ENCODE data around the gene PARP12. TPM values are rescaled to one million over a fixed set of nuclear protein-coding genes. Genes with fewer than 3 reads are reported as not detected.
A peak's percentile ranks its signal among the peaks of the same experiment; 100 is the strongest.

PARP12 gene
- total RNA-seq, 2 donors from 2014 or later = 134 to 138 TPM

DNA sequence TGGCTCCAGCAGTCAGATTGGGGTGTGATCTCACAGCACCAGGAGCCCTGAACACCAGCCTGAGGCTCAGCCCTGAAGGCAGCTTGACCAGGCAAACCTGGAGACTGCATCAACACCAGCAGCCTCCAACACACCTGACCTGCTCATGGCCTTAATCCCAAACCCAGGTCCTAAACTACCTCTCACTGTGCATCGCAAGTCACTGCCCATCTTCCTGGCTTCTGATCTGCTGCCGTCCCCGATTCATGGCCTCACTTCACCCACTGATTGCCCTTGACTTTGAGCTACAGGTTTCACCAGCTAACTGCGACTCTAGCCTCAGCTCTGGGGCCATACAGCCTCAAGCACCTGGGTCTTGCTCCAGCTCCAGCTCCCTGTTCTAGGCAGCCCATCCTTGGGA lies 49.1 kb downstream of the PARP12 start:
- Mint-ChIP-seq H3K4me1 (peaks cover 13% of the 10 kb centered on the region), H3K27me3 (no peaks in the 10 kb centered on the region), H3K4me3 (no peak overlapping the region), H3K27ac (peak overlapping the region; percentile 6), H3K36me3 (ENCODE audit: low read depth) (peaks cover 7% of the 10 kb centered on the region)
- H3K9me3 ChIP-seq (ENCODE audit: control insufficient read depth, low read length, poor library complexity, severe bottlenecking) = no peaks in the 10 kb centered on the region
- ATAC-seq (no peak), DNase-seq (no peak)

- H3K9me3 ChIP-seq (ENCODE audit: control insufficient read depth, low read length, poor library complexity, severe bottlenecking) = no peaks in the 10 kb centered on the region
- Mint-ChIP-seq H3K4me3 (no peak overlapping the region), H3K36me3 (ENCODE audit: low read depth) (peaks cover 9% of the 10 kb centered on the region), H3K4me1 (peaks cover 13% of the 10 kb centered on the region), H3K27ac (no peak overlapping the region), H3K27me3 (no peaks in the 10 kb centered on the region)
- no peak for DNase-seq
- ATAC-seq = no peak
These were observed 52.4 kb downstream of the PARP12 start for GRCh38 chr7:140010194-140010895.

DNA sequence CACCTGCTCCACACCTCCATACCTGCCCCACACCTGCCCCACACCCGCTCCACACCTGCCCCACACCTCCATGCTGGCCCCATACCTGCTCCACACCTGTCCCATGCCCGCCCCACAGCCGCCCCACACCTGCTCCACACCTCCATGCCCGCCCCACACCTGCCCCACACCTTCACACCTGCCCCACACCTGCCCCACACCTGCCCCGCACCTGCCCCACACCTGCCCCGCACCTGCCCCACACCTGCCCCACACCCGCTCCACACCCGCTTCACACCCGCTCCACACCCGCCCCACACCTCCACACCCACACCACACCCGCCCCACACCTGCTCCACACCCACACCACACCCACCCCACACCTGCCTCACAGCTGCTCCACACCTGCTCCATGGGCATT lies 53.0 kb downstream of the PARP12 start:
- peaks cover 10% of the 10 kb centered on the region for H3K4me1 Mint-ChIP-seq
- H3K9me3 ChIP-seq (ENCODE audit: control insufficient read depth, low read length, poor library complexity, severe bottlenecking) = no peaks in the 10 kb centered on the region
- no peak overlapping the region for H3K27ac Mint-ChIP-seq
- ATAC-seq (no peak), DNase-seq (no peak)
- H3K4me3 Mint-ChIP-seq = no peak overlapping the region
- H3K36me3 Mint-ChIP-seq (ENCODE audit: low read depth) = peaks cover 6% of the 10 kb centered on the region
- no peaks in the 10 kb centered on the region for H3K27me3 Mint-ChIP-seq

- Mint-ChIP-seq H3K27me3 (no peaks in the 10 kb centered on the region), H3K4me1 (peaks cover 9% of the 10 kb centered on the region), H3K27ac (no peak overlapping the region), H3K36me3 (ENCODE audit: low read depth) (peaks cover 3% of the 10 kb centered on the region), H3K4me3 (no peak overlapping the region)
- no peak for ATAC-seq
- no peak for DNase-seq
- no peaks in the 10 kb centered on the region for H3K9me3 ChIP-seq (ENCODE audit: control insufficient read depth, low read length, poor library complexity, severe bottlenecking)
These were observed 53.8 kb downstream of the PARP12 start for GRCh38 chr7:140008755-140009610.

DNA sequence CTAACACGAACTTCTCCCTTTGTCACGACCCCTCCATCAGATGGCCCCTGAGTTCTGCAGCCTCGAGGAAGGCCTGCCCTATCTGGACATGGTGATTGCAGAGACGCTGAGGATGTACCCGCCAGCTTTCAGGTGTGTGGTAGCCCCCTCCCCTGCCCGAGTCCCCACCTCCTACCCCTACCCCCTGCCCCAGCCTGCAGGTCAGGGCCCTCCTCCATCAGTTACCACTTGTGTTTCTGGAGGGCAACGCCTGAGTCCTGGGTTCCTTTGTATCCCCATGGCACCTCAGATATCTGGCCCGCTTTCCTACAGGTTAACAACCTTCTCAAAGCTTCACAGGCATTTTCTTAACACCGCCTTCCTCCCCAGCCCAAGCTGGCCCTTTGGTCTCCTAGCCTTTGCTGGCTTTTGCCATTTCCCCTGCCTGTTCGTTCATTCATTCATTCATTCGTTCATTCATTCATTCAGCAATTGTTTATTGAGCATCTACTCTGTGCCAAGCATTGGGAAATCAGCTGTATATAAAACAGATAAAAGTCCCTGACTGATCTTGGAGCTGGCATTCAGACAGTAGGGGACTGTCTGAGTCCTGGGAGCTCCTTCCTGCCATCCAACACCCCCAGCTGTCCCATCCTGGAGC lies 55.6 kb downstream of the PARP12 start:
- no peak overlapping the region for H3K27ac Mint-ChIP-seq
- H3K27me3 Mint-ChIP-seq = no peaks in the 10 kb centered on the region
- H3K4me1 Mint-ChIP-seq = peaks cover 9% of the 10 kb centered on the region
- no peaks in the 10 kb centered on the region for H3K9me3 ChIP-seq (ENCODE audit: control insufficient read depth, low read length, poor library complexity, severe bottlenecking)
- DNase-seq = no peak
- ATAC-seq = no peak
- H3K36me3 Mint-ChIP-seq (ENCODE audit: low read depth) = peaks cover 3% of the 10 kb centered on the region
- peak overlapping the region; percentile 15 for H3K4me3 Mint-ChIP-seq

- H3K4me3 Mint-ChIP-seq = no peak overlapping the region
- ATAC-seq (no peak), DNase-seq (no peak)
- H3K27ac Mint-ChIP-seq = no peak overlapping the region
- H3K4me1 Mint-ChIP-seq = peaks cover 6% of the 10 kb centered on the region
- H3K27me3 Mint-ChIP-seq = no peaks in the 10 kb centered on the region
- no peaks in the 10 kb centered on the region for H3K9me3 ChIP-seq (ENCODE audit: control insufficient read depth, low read length, poor library complexity, severe bottlenecking)
- peaks cover 3% of the 10 kb centered on the region for H3K36me3 Mint-ChIP-seq (ENCODE audit: low read depth)
These were observed 56.2 kb downstream of the PARP12 start for GRCh38 chr7:140006600-140006999.

- DNase-seq (no peak), ATAC-seq (no peak)
- Mint-ChIP-seq H3K36me3 (ENCODE audit: low read depth) (peaks cover 3% of the 10 kb centered on the region), H3K27me3 (no peaks in the 10 kb centered on the region), H3K27ac (no peak overlapping the region), H3K4me3 (no peak overlapping the region), H3K4me1 (peaks cover 6% of the 10 kb centered on the region)
- no peaks in the 10 kb centered on the region for H3K9me3 ChIP-seq (ENCODE audit: control insufficient read depth, low read length, poor library complexity, severe bottlenecking)
These were observed 56.8 kb downstream of the PARP12 start for GRCh38 chr7:140005754-140006503.

- Mint-ChIP-seq H3K4me1 (peaks cover 6% of the 10 kb centered on the region), H3K27me3 (no peaks in the 10 kb centered on the region)
These were observed 57.4 kb downstream of the PARP12 start for GRCh38 chr7:140005341-140005740.

DNA sequence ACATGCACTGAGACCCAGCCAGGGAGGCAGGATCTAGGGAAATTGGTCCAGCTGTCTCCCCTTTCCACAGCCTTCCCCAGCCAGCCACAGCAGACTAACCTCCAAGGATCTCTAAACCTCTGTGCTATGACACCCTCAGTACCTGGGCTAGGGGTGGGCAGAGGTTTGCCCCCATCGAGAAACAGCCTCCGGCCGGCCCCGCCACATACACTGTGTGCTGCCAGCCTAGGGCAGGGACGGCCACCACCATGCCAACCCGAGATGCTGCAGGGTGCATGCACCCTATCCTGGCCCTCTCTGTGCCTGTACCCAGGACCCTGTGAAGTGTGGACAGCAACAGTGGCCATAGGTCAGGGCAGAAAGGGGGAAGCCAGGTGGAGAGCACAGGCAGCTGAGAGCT lies 58.1 kb downstream of the PARP12 start:
- Mint-ChIP-seq H3K27me3 (no peaks in the 10 kb centered on the region), H3K36me3 (ENCODE audit: low read depth) (peaks cover 3% of the 10 kb centered on the region), H3K4me1 (peaks cover 6% of the 10 kb centered on the region), H3K27ac (peak overlapping the region; percentile 81), H3K4me3 (no peak overlapping the region)
- no peak for DNase-seq
- H3K9me3 ChIP-seq (ENCODE audit: control insufficient read depth, low read length, poor library complexity, severe bottlenecking) = no peaks in the 10 kb centered on the region
- ATAC-seq = no peak

More at GRCh38 chr7:140005341-140005740, 57.4 kb downstream of the PARP12 start:
- H3K36me3 Mint-ChIP-seq (ENCODE audit: low read depth) = peaks cover 3% of the 10 kb centered on the region
- H3K27ac Mint-ChIP-seq = no peak overlapping the region
- H3K4me3 Mint-ChIP-seq = no peak overlapping the region
- no peaks in the 10 kb centered on the region for H3K9me3 ChIP-seq (ENCODE audit: control insufficient read depth, low read length, poor library complexity, severe bottlenecking)
- ATAC-seq (no peak), DNase-seq (no peak)

- peak overlapping the region; percentile 81 for H3K27ac Mint-ChIP-seq
- no peak for DNase-seq
- H3K4me1 Mint-ChIP-seq = peaks cover 6% of the 10 kb centered on the region
- no peaks in the 10 kb centered on the region for H3K9me3 ChIP-seq (ENCODE audit: control insufficient read depth, low read length, poor library complexity, severe bottlenecking)
- no peak overlapping the region for H3K4me3 Mint-ChIP-seq
- no peaks in the 10 kb centered on the region for H3K27me3 Mint-ChIP-seq
- ATAC-seq = peak; percentile 25
- H3K36me3 Mint-ChIP-seq (ENCODE audit: low read depth) = peaks cover 3% of the 10 kb centered on the region
These were observed 58.8 kb downstream of the PARP12 start for GRCh38 chr7:140003913-140004382.

- no peak overlapping the region for H3K4me3 Mint-ChIP-seq
- ATAC-seq (no peak), DNase-seq (no peak)
- H3K9me3 ChIP-seq (ENCODE audit: control insufficient read depth, low read length, poor library complexity, severe bottlenecking) = no peaks in the 10 kb centered on the region
- H3K27ac Mint-ChIP-seq = no peak overlapping the region
- H3K27me3 Mint-ChIP-seq = no peaks in the 10 kb centered on the region
- peaks cover 7% of the 10 kb centered on the region for H3K4me1 Mint-ChIP-seq
- H3K36me3 Mint-ChIP-seq (ENCODE audit: low read depth) = peaks cover under 1% of the 10 kb centered on the region
These were observed 62.0 kb downstream of the PARP12 start for GRCh38 chr7:140000666-140001268.

GRCh38 chr7:139999516-139999915 lies 63.2 kb downstream of the PARP12 start:
- Mint-ChIP-seq H3K27ac (no peak overlapping the region), H3K27me3 (no peaks in the 10 kb centered on the region), H3K36me3 (ENCODE audit: low read depth) (peaks cover 2% of the 10 kb centered on the region), H3K4me3 (no peak overlapping the region), H3K4me1 (peaks cover 9% of the 10 kb centered on the region)
- no peak for DNase-seq
- H3K9me3 ChIP-seq (ENCODE audit: control insufficient read depth, low read length, poor library complexity, severe bottlenecking) = no peaks in the 10 kb centered on the region
- ATAC-seq = no peak
